ENCODE measurements around the gene POPDC2.
A peak's percentile ranks its signal among the peaks of the same experiment; 100 is the strongest.

The POPDC2 gene

DNA sequence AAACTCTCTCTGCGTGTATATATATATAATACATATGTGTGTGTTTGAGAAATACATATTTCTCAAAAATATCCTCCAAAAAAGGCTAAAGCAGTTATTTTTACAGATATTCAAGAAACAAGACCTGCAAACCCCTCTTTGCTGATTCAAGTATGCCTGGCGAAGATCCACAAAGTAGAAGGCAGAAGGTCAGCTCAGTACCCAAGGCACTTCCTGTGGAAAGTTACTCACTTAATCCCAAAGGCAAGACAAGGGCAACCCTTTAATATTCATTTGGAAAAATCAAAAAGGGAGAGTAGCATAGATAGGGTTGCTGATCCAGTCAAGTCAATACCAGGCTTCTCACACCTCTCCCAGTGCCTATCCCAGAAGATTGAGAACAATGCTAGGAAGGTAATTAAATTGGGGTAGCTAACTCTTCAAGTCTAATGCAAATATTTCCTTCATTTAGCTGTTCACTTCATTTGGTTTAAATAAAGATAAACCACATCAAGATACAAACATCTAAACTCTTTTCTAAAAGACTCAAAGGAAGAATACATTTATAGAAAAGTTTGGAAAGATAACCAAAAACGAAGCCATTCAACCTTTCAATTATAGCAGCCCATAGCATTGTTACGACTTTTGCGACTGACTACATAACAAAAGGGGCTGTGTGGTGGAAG is 9.6 kb upstream of the POPDC2 start:
- no peaks in the 10 kb centered on the region for H3K9me3 ChIP-seq (ENCODE audit: control insufficient read depth in 5 of 5, low read length in 5 of 5)
- H3K27ac ChIP-seq (ENCODE audit: low read depth, low read length), result peak overlapping the region; percentile 25
- H3K9ac ChIP-seq (ENCODE audit: low read length in 5 of 5), result no peak overlapping the region
- peaks cover 0 to 10% (median 7%) of the 10 kb centered on the region in 5 donors for H3K4me1 ChIP-seq (ENCODE audit: control insufficient read depth in 5 of 5, insufficient read depth in 5 of 5, low read length in 5 of 5)
- no peak overlapping the region for H3K4me3 ChIP-seq (ENCODE audit: low read depth in 1 of 5, low read length in 5 of 5)
- H3K27me3 ChIP-seq (ENCODE audit: control insufficient read depth in 5 of 5, insufficient read depth in 4 of 5, low read length in 5 of 5), result no peaks in the 10 kb centered on the region
- H3K36me3 ChIP-seq (ENCODE audit: control insufficient read depth in 5 of 5, insufficient read depth in 5 of 5, low read length in 5 of 5), result peaks cover 24 to 43% (median 35%) of the 10 kb centered on the region in 5 donors

DNA sequence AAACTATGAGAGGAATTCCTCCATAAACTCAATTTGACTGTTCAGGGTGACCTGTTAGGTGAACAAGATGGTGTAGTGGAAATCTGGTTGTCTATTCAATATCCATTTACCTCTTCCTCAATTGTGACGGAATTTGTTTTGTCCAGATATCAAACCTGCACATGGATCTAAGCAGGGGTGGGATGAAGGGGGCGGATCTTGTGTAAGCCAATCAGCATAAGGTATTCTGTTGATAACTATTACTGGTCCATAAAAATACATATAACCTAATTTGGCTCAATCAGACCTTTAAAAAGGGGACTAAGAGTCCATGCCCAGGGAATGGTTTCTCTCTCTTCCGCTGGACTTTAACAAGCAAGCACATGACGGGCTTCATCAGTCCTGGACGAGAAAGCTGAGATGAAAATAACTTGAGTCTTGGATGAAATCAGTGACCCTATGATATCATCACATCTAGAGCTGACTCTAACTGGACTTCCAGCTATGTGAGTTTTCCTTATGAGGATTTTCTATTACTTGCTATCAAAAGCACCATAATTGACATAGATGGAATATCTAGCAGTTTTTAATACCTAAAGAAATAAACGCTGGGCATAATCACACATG is 5.7 kb upstream of the POPDC2 start:
- H3K36me3 ChIP-seq (ENCODE audit: control insufficient read depth in 5 of 5, insufficient read depth in 5 of 5, low read length in 5 of 5), result peaks cover 2 to 18% (median 3%) of the 10 kb centered on the region in 5 donors
- H3K9ac ChIP-seq (ENCODE audit: low read length in 5 of 5), result no peak overlapping the region
- H3K4me1 ChIP-seq (ENCODE audit: control insufficient read depth in 5 of 5, insufficient read depth in 5 of 5, low read length in 5 of 5), result peaks cover 0 to 16% (median 13%) of the 10 kb centered on the region in 5 donors
- H3K27ac ChIP-seq (ENCODE audit: low read depth, low read length), result no peak overlapping the region
- H3K4me3 ChIP-seq (ENCODE audit: low read depth in 1 of 5, low read length in 5 of 5), result no peak overlapping the region
- no peaks in the 10 kb centered on the region for H3K9me3 ChIP-seq (ENCODE audit: control insufficient read depth in 5 of 5, low read length in 5 of 5)
- no peaks in the 10 kb centered on the region for H3K27me3 ChIP-seq (ENCODE audit: control insufficient read depth in 5 of 5, insufficient read depth in 4 of 5, low read length in 5 of 5)

DNA sequence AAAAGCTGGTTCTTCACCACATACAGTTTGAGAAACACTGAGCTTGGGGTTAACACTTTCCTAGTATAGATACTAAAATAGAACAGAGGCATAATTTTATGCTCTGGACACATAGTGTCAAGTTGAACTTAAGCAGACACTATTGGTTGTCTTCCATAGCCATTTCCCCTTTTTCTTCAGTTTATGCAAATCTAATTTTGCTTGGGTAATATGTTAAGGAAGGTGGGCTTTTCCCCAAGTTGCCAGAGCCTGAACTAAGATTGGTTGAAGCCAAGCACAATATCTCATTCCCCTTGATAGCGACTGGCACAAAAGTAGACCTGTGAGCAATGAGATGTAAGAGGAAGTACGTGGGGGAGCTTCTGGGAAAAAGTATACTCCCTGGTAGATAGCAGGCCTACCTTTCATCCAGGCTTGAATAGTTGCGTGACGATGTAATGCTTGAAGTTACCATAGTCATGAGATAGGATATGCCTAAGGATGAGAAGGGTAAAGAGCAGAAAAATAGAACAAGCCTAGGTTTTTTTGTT is 4.5 kb upstream of the POPDC2 start:
- Histone ChIP-seq H3K36me3 (ENCODE audit: control insufficient read depth in 5 of 5, insufficient read depth in 5 of 5, low read length in 5 of 5) (peaks cover 2 to 12% (median 3%) of the 10 kb centered on the region in 5 donors), H3K9ac (ENCODE audit: low read length in 5 of 5) (no peak overlapping the region), H3K27ac (ENCODE audit: low read depth, low read length) (no peak overlapping the region), H3K27me3 (ENCODE audit: control insufficient read depth in 5 of 5, insufficient read depth in 4 of 5, low read length in 5 of 5) (no peaks in the 10 kb centered on the region), H3K4me3 (ENCODE audit: low read depth in 1 of 5, low read length in 5 of 5) (no peak overlapping the region), H3K4me1 (ENCODE audit: control insufficient read depth in 5 of 5, insufficient read depth in 5 of 5, low read length in 5 of 5) (peaks cover 0 to 15% (median 14%) of the 10 kb centered on the region in 5 donors), H3K9me3 (ENCODE audit: control insufficient read depth in 5 of 5, low read length in 5 of 5) (no peaks in the 10 kb centered on the region)

DNA sequence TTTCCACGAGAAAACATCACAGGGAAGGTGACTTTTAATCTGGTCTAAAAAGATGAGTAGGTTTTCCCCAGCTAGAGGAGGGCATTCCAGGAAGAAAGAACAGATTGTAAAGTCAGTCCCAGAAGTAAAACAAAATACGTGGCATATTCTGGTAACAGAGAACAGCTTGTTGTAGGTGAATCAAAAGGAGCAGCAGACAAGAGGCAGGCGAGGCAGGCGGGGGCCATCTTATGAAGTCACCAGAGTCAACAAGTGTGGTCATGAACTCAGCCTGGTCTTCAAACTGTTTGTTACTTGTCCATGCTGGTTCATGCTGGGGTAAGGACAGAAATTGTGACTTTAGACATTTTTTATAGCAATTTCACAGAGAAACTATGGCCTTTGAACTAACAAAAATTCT is 4.0 kb upstream of the POPDC2 start:
- no peak overlapping the region for H3K4me3 ChIP-seq (ENCODE audit: low read depth in 1 of 5, low read length in 5 of 5)
- peaks cover 2 to 12% (median 3%) of the 10 kb centered on the region in 5 donors for H3K36me3 ChIP-seq (ENCODE audit: control insufficient read depth in 5 of 5, insufficient read depth in 5 of 5, low read length in 5 of 5)
- H3K4me1 ChIP-seq (ENCODE audit: control insufficient read depth in 5 of 5, insufficient read depth in 5 of 5, low read length in 5 of 5), result peaks cover 0 to 16% (median 13%) of the 10 kb centered on the region in 5 donors
- no peak overlapping the region for H3K27ac ChIP-seq (ENCODE audit: low read depth, low read length)
- no peaks in the 10 kb centered on the region for H3K27me3 ChIP-seq (ENCODE audit: control insufficient read depth in 5 of 5, insufficient read depth in 4 of 5, low read length in 5 of 5)
- no peaks in the 10 kb centered on the region for H3K9me3 ChIP-seq (ENCODE audit: control insufficient read depth in 5 of 5, low read length in 5 of 5)
- H3K9ac ChIP-seq (ENCODE audit: low read length in 5 of 5), result no peak overlapping the region

DNA sequence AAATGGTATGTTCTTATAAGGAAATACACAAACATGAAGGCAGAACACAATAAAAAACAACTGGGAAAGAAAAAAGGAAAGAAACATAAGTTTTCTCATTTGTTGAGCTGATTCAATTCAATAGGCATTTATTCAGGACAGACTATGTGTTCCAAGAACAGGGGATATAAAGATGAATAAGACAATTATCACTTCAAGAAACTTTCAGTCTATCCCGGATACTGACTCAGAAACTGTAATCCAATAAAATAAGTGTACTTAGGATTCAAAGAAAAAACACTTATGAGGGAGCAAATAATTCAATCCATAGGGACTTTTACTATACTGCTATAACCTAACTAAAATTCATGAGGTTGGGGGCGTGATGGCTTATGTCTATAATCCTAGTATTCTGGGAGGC is 3.5 kb upstream of the POPDC2 start:
- Histone ChIP-seq H3K4me1 (ENCODE audit: control insufficient read depth in 5 of 5, insufficient read depth in 5 of 5, low read length in 5 of 5) (peaks cover 0 to 16% (median 13%) of the 10 kb centered on the region in 5 donors), H3K36me3 (ENCODE audit: control insufficient read depth in 5 of 5, insufficient read depth in 5 of 5, low read length in 5 of 5) (peaks cover 2 to 11% (median 3%) of the 10 kb centered on the region in 5 donors), H3K27ac (ENCODE audit: low read depth, low read length) (no peak overlapping the region), H3K9ac (ENCODE audit: low read length in 5 of 5) (no peak overlapping the region), H3K9me3 (ENCODE audit: control insufficient read depth in 5 of 5, low read length in 5 of 5) (no peaks in the 10 kb centered on the region), H3K4me3 (ENCODE audit: low read depth in 1 of 5, low read length in 5 of 5) (no peak overlapping the region), H3K27me3 (ENCODE audit: control insufficient read depth in 5 of 5, insufficient read depth in 4 of 5, low read length in 5 of 5) (no peaks in the 10 kb centered on the region)

DNA sequence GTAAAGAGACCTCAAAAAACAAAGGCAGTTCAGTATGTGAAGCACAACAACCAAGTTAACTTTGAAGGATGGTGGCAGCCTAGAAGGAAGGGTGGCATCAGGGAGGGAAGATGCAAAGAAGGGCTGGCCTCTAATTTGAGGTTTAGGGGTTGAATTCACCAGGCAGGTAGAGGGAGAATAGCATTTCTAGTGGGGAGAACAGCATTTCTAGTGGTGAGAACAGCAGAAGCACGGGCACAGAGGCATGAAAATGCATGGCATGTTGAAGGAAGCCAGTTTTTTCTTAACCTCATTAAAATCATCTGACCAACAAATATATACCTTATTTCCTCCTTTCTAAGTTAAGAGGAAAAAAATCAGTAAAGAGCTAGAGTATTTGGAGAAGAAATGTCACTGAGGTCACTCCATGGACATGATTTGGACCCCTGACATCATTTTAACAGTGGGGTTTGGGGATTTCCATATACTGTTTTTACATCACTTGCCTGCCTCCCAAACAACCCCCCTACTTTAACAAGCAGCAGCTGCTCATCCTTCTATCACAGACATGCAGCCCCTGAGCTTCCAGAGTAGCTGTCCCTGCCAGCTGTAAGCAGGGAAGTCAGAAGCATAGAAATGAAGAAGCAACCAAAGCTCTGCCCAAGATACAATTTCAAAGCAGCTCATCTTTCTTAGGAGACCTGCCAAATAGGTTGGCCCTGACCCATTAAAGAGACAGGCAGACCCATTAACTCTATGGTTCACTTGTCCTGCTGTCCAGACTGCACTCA is 2.4 kb upstream of the POPDC2 start:
- no peaks in the 10 kb centered on the region for H3K27me3 ChIP-seq (ENCODE audit: control insufficient read depth in 5 of 5, insufficient read depth in 4 of 5, low read length in 5 of 5)
- H3K9ac ChIP-seq (ENCODE audit: low read length in 5 of 5), result no peak overlapping the region
- H3K36me3 ChIP-seq (ENCODE audit: control insufficient read depth in 5 of 5, insufficient read depth in 5 of 5, low read length in 5 of 5), result peaks cover 0 to 4% (median 2%) of the 10 kb centered on the region in 5 donors
- H3K9me3 ChIP-seq (ENCODE audit: control insufficient read depth in 5 of 5, low read length in 5 of 5), result no peaks in the 10 kb centered on the region
- H3K27ac ChIP-seq (ENCODE audit: low read depth, low read length), result no peak overlapping the region
- H3K4me3 ChIP-seq (ENCODE audit: low read depth in 1 of 5, low read length in 5 of 5), result no peak overlapping the region
- peaks cover 0 to 18% (median 14%) of the 10 kb centered on the region in 5 donors for H3K4me1 ChIP-seq (ENCODE audit: control insufficient read depth in 5 of 5, insufficient read depth in 5 of 5, low read length in 5 of 5)

DNA sequence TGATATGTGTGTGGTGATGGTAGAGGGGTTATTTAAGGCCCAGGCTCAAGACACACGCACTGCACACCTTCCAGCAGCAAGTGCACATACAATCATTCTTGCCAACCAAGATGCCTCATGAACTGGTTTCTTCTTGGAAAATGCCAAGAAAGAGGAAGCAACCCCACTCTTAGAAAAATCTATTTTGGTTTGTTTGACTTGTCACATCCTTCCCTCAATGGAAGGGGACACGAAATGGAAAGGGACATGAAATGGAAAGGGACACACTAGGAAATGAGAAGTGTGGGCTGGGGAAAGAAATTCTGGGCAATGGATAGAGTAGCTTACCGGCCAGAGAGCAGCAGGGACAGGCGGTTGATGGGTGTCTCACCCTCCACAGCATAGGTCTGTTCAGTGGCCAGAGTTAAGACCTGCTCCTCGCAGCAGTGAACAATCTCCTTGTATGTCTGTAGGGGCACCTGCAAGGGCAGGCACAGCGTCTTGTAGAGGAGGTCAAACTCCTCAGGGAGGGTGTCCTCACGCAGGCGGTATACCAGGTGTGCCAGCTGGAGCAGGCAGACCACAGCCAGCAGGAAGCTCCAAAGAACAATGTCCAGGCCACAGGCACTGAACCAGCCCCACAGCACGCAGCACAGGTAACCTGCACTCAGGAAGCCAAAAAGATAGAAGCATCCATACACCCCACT is 640 bp downstream of the POPDC2 start:
- Histone ChIP-seq H3K27me3 (ENCODE audit: control insufficient read depth in 5 of 5, insufficient read depth in 4 of 5, low read length in 5 of 5) (no peaks in the 10 kb centered on the region), H3K4me1 (ENCODE audit: control insufficient read depth in 5 of 5, insufficient read depth in 5 of 5, low read length in 5 of 5) (peaks cover 0 to 18% (median 14%) of the 10 kb centered on the region in 5 donors), H3K27ac (ENCODE audit: low read depth, low read length) (no peak overlapping the region), H3K9ac (ENCODE audit: low read length in 5 of 5) (no peak overlapping the region), H3K9me3 (ENCODE audit: control insufficient read depth in 5 of 5, low read length in 5 of 5) (no peaks in the 10 kb centered on the region), H3K36me3 (ENCODE audit: control insufficient read depth in 5 of 5, insufficient read depth in 5 of 5, low read length in 5 of 5) (peaks cover 0 to 6% (median 0%) of the 10 kb centered on the region in 5 donors), H3K4me3 (ENCODE audit: low read depth in 1 of 5, low read length in 5 of 5) (no peak overlapping the region)

DNA sequence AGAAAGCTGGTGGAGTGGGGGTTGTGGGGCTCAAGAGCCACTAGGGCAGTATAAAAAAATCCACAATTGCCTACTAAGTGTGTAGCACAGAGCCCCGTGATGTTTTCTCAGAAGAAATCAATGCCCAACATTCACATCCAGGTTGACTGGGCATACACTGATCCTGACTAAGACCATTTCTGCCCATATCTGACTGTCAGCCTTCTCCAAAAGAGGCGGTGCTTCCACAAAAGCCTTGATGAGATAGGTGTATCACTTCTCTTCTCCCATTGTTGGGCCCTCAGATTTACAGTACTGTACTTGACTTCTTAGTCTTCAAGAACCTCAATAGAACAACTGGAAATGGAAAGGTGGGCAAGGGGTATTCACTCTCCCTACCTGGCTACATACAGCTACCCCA is 1.4 kb downstream of the POPDC2 start:
- Histone ChIP-seq H3K36me3 (ENCODE audit: control insufficient read depth in 5 of 5, insufficient read depth in 5 of 5, low read length in 5 of 5) (peaks cover 0 to 6% (median 0%) of the 10 kb centered on the region in 5 donors), H3K4me1 (ENCODE audit: control insufficient read depth in 5 of 5, insufficient read depth in 5 of 5, low read length in 5 of 5) (peaks cover 0 to 18% (median 14%) of the 10 kb centered on the region in 5 donors), H3K27ac (ENCODE audit: low read depth, low read length) (no peak overlapping the region), H3K4me3 (ENCODE audit: low read depth in 1 of 5, low read length in 5 of 5) (no peak overlapping the region), H3K9ac (ENCODE audit: low read length in 5 of 5) (no peak overlapping the region), H3K27me3 (ENCODE audit: control insufficient read depth in 5 of 5, insufficient read depth in 4 of 5, low read length in 5 of 5) (no peaks in the 10 kb centered on the region), H3K9me3 (ENCODE audit: control insufficient read depth in 5 of 5, low read length in 5 of 5) (no peaks in the 10 kb centered on the region)

DNA sequence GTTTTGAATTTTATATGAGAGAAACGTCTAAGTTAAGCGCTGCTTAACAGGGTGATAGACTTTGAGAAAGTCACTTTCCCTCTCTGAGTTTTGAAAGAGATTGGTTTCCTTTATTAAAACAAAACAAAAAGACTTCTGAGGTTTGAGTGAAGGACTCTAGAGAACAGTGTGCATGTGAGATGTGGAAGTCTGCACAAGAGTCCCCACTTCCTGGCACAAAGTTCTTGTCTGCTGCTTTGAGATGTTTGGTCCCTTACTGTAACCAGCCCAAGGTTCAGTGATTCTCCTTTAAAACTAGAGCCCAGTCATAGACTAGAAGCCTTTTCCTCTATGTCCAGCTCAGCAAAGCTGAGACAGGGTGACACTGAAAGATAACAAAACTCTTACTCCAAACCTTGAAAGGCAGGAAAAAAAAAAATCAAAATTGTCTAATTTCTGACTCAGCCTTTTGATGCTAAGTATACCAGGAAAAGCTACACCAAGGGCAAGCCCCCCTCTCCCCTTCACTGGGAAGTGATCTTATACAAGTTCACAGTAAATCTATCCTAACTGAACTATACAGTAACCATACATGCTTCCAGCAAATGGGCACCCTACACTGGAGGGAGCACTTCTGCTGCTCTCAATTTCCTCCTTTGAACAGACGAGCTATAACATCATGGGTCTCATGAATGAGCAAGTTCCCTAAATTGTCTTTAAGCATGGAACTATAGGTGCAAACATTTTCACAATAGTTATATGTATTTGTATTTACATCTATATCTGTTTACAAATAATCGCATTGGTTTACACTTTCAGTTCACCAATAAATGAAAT is 2.3 kb downstream of the POPDC2 start:
- no peak overlapping the region for H3K27ac ChIP-seq (ENCODE audit: low read depth, low read length)
- H3K4me1 ChIP-seq (ENCODE audit: control insufficient read depth in 5 of 5, insufficient read depth in 5 of 5, low read length in 5 of 5), result peaks cover 0 to 19% (median 13%) of the 10 kb centered on the region in 5 donors
- H3K9me3 ChIP-seq (ENCODE audit: control insufficient read depth in 5 of 5, low read length in 5 of 5), result no peaks in the 10 kb centered on the region
- no peak overlapping the region for H3K4me3 ChIP-seq (ENCODE audit: low read depth in 1 of 5, low read length in 5 of 5)
- no peaks in the 10 kb centered on the region for H3K27me3 ChIP-seq (ENCODE audit: control insufficient read depth in 5 of 5, insufficient read depth in 4 of 5, low read length in 5 of 5)
- no peak overlapping the region for H3K9ac ChIP-seq (ENCODE audit: low read length in 5 of 5)
- H3K36me3 ChIP-seq (ENCODE audit: control insufficient read depth in 5 of 5, insufficient read depth in 5 of 5, low read length in 5 of 5), result peaks cover 0 to 6% (median 0%) of the 10 kb centered on the region in 5 donors

All from subcutaneous abdominal adipose tissue (tissue), 5 donors.